GM12878 (cell line): ENCODE data around the gene BCOR. TPM values are rescaled to one million over a fixed set of nuclear protein-coding genes. Genes with fewer than 3 reads are reported as not detected.

ENCODE experiments used
- ATAC-seq: fragments of 200-7000 bp; cut with Tn5 transposase; 3 replicates; pipeline ENCODE4 v1.9.1; 2020; ENCODE audit warnings: mild to moderate bottlenecking, moderate library complexity
- BruUV-seq: library from RNA; stranded (reverse); fragments of 400-500 nt; replicated peaks from 2 replicates; lab custom pipeline; 2021; lab: Mats Ljungman, UMichigan
- CTCF ChIA-PET: fragments of 300-600 bp; sonication (Branson Sonifier 250); formaldehyde crosslinking; extraction: SDS; loops from one replicate; lab custom pipeline; 2021; ENCODE audit warnings: inconsistent platforms; lab: Yijun Ruan, JAX
- POLR2A ChIA-PET: fragments of 350-600 bp; formaldehyde crosslinking; extraction: SDS; loops from one replicate; lab custom pipeline; 2021; ENCODE audit warnings: inconsistent platforms; lab: Charles Lee
- RAD21 ChIA-PET: fragments of 300-600 bp; sonication (Branson Sonifier 250); formaldehyde crosslinking; loops from one replicate; lab custom pipeline; 2023; ENCODE audit warnings: antibody characterized with exemption; ENCODE audit not compliant: unreplicated experiment; lab: Charles Lee
- SMC1A ChIA-PET: fragments of 300-600 bp; sonication (Branson Sonifier 250); formaldehyde crosslinking; loops from one replicate; lab custom pipeline; 2023; ENCODE audit not compliant: unreplicated experiment, uncharacterized antibody; lab: Charles Lee
- DNase-seq: peaks from one replicate; pipeline ENCODE4 v3.0.0-alpha.2; 2011; ENCODE audit warnings: low read depth, low spot score
- FAIRE-seq: peaks from 3 replicates; lab custom pipeline; 2011; peaks lifted over from hg19 to GRCh38; lab: Jason Lieb, UNC
- H2AFZ ChIP-seq: 2 replicates; pipeline ENCODE4 v1.6.0; 2011; ENCODE audit warnings: low read depth, low read length, control low read depth; ENCODE audit not compliant: control insufficient read depth
- H3K27ac ChIP-seq: 2 replicates; pipeline ENCODE4 v1.5.1; 2011; ENCODE audit warnings: control low read depth; ENCODE audit not compliant: control insufficient read depth, insufficient read depth
- H3K27me3 ChIP-seq, 2 experiments: replicated peaks in 1 of 2; 2 replicates each; pipeline versions ENCODE4 v1.6.0 to v1.6.1; 2011; ENCODE audit warnings: low read length in 1 of 2; ENCODE audit not compliant: control insufficient read depth in 2 of 2, insufficient read depth in 2 of 2
- H3K36me3 ChIP-seq, 2 experiments: 2 replicates each; pipeline ENCODE4 v1.5.1; 2011; ENCODE audit warnings: low read length in 1 of 2; ENCODE audit not compliant: control insufficient read depth in 2 of 2, insufficient read depth in 2 of 2
- H3K4me1 ChIP-seq: 2 replicates; pipeline ENCODE4 v1.6.1; 2011; ENCODE audit warnings: mild to moderate bottlenecking, low read length, moderate library complexity, mixed read lengths; ENCODE audit not compliant: control insufficient read depth, insufficient read depth
- H3K4me2 ChIP-seq: 2 replicates; pipeline ENCODE4 v1.6.0; 2011; ENCODE audit warnings: control low read depth; ENCODE audit not compliant: control insufficient read depth, insufficient read depth
- H3K4me3 ChIP-seq: fragments of 200-600 bp; sonication (generic); 2 replicates; pipeline ENCODE4 v1.5.1; 2016
- H3K79me2 ChIP-seq: 2 replicates; pipeline ENCODE4 v1.6.0; 2011; ENCODE audit warnings: low read length; ENCODE audit not compliant: control insufficient read depth, insufficient read depth
- H3K9ac ChIP-seq: 2 replicates; pipeline ENCODE4 v1.8.0; 2011; ENCODE audit warnings: low read length, control low read depth, mixed read lengths; ENCODE audit not compliant: control insufficient read depth, insufficient read depth
- H3K9me3 ChIP-seq: replicated peaks from 3 replicates; pipeline ENCODE4 v1.5.1; 2011; ENCODE audit warnings: mild to moderate bottlenecking, low read length; ENCODE audit not compliant: control insufficient read depth, insufficient read depth
- H4K20me1 ChIP-seq: 2 replicates; pipeline ENCODE4 v1.6.0; 2011; ENCODE audit not compliant: control insufficient read depth, insufficient read depth
- ATF2 ChIP-seq: IDR thresholded peaks from 2 replicates; pipeline ENCODE4 v1.6.1; 2012; ENCODE audit warnings: low read length, inconsistent platforms
- BACH1 ChIP-seq: fragments of 450-650 bp; IDR thresholded peaks from 2 replicates; pipeline ENCODE4 v1.6.1; 2017; ENCODE audit warnings: mild to moderate bottlenecking, borderline replicate concordance
- BCLAF1 ChIP-seq: fragments of 450-650 bp; IDR thresholded peaks from 2 replicates; pipeline ENCODE4 v1.6.1; 2017; ENCODE audit warnings: antibody characterized with exemption, mild to moderate bottlenecking, moderate library complexity
- BMI1 ChIP-seq: fragments of 450-650 bp; IDR thresholded peaks from 2 replicates; pipeline ENCODE4 v1.6.1; 2016; ENCODE audit warnings: mild to moderate bottlenecking, moderate library complexity, borderline replicate concordance
- EGR1 ChIP-seq, 2 experiments: IDR thresholded peaks; 1 replicate in 1 of 2; 2 replicates in 1 of 2; pipeline ENCODE4 v1.6.1; 2011 to 2012; ENCODE audit warnings: low read depth in 2 of 2, low read length in 2 of 2, borderline replicate concordance in 1 of 2, mild to moderate bottlenecking in 1 of 2, moderate library complexity in 1 of 2
- JUND ChIP-seq: IDR thresholded peaks from 2 replicates; pipeline ENCODE4 v1.6.1; 2012; ENCODE audit warnings: low read depth, mild to moderate bottlenecking, low read length, improper control_type of control experiment, moderate library complexity
- LARP7 ChIP-seq: fragments of 450-650 bp; IDR thresholded peaks from 2 replicates; pipeline ENCODE4 v1.6.1; 2017; ENCODE audit warnings: mild to moderate bottlenecking
- POLR2AphosphoS2 ChIP-seq: IDR thresholded peaks from 2 replicates; pipeline ENCODE4 v1.6.1; 2011; ENCODE audit warnings: low read depth, mild to moderate bottlenecking, low read length, improper control_type of control experiment, moderate library complexity
- ZNF592 ChIP-seq: fragments of 450-650 bp; IDR thresholded peaks from 2 replicates; pipeline ENCODE4 v1.6.1; 2017; ENCODE audit warnings: mild to moderate bottlenecking, moderate library complexity
- WGBS: methylation state at CpG from one replicate; pipeline ENCODE4 v1.1.6; 2016; ENCODE audit warnings: low lambda C conversion rate; ENCODE audit not compliant: insufficient replicate concordance, insufficient coverage; ENCODE audit errors: missing lambda C conversion rate; 5-methylcytosine and 5-hydroxymethylcytosine counted together
- in situ Hi-C: fragments of 300-500 bp; cut with MboI; formaldehyde crosslinking; loops from 9 replicates; pipeline ENCODE4 v1.14.3; 2018; ENCODE audit warnings: mixed read lengths
- intact Hi-C: fragments of 100-400 bp; cut with micrococcal nuclease; formaldehyde crosslinking; loops from one replicate; pipeline ENCODE4 v1.14.2; 2022; ENCODE audit not compliant: unreplicated experiment
- polyA plus RNA-seq, 11 experiments: library from polyadenylated mRNA; depleted of rRNA in 4 of 11; unstranded in 6 of 11; stranded (reverse) in 5 of 11; fragments of >200 nt; fragmentation: Nextera tagmentation in 4 of 11; fragmentation: Illumina TruSeq in 1 of 11; extraction: Ambion mirVana in 4 of 11; extraction: Trizol in 1 of 11; gene quantifications; 1 replicate in 1 of 11; 2 replicates in 10 of 11; pipeline versions ENCODE4 v1.2.1 to v1.2.3, GENCODE V29; 2011 to 2016; ENCODE audit warnings: inconsistent platforms in 2 of 11, missing spikeins in 2 of 11, low read depth in 1 of 11
- total RNA-seq, 4 experiments: library from RNA; depleted of rRNA in 3 of 4; stranded (reverse); fragments of >200 nt in 3 of 4; fragmentation: Illumina TruSeq in 1 of 4; extraction: Trizol in 1 of 4; gene quantifications; 2 replicates each; pipeline versions ENCODE4 v1.2.1 to v1.2.3, GENCODE V29; 2013 to 2021

The BCOR gene
- total and polyA plus RNA-seq, 10 of the 15 experiments (the other 5 are each of a cell fraction or from before 2014, with no cell fraction given), result 5.1 to 16.4 (median 10.1) TPM

GRCh38 chrX:40061005-40061404 is 36.8 kb downstream of the BCOR start:
- ChIA-PET POLR2A (no interaction called here), RAD21 (no interaction called here), SMC1A (no interaction called here), CTCF (no interaction called here)
- intact Hi-C loops, result no loop called here
- no TSS peak for BruUV-seq
- H2AFZ ChIP-seq, result no peak overlapping the region
- in situ Hi-C loops, result no loop called here
- H3K27ac ChIP-seq, result no peak overlapping the region
- no peaks in the 10 kb centered on the region for H3K27me3 ChIP-seq
- FAIRE-seq (no peak), DNase-seq (no peak)
- no peak overlapping the region for H3K4me3 ChIP-seq
- no peaks in the 10 kb centered on the region for H3K9me3 ChIP-seq
- H3K4me1 ChIP-seq, result no peaks in the 10 kb centered on the region; the same call in 1 of the 2 replicates
- H3K9ac ChIP-seq, result no peak overlapping the region
- peaks cover 3 to 12% of the 10 kb centered on the region in 2 experiments; a peak in 3 of 4 replicates for H3K36me3 ChIP-seq
- TF ChIP-seq ZNF592 (no peak), POLR2AphosphoS2 (no peak), ATF2 (no peak), BCLAF1 (no peak), BACH1 (no peak), BMI1 (no peak), LARP7 (no peak), EGR1 (IDR thresholded peaks at IDR 0.05; ENCODE audit: borderline replicate concordance in 1 of 2, low read depth in 2 of 2, low read length in 2 of 2) (no peak), JUND (no peak)
- TF ChIP-seq, all 136 proteins: peak for 0
- Histone ChIP-seq H3K79me2 (no peaks in the 10 kb centered on the region), H4K20me1 (no peaks in the 10 kb centered on the region; the same call in 1 of the 2 replicates), H3K4me2 (no peak overlapping the region)
- no peak for ATAC-seq
- 79% methylated on average over 9 of the region's 10 CpGs for WGBS
